OCI-LY7 (cell line): ENCODE results near the gene ABCC8.

Source experiments
- EZH2phosphoT487 ChIP-seq: fragments of 200-600 bp; sonication (generic); IDR thresholded peaks from 2 replicates; pipeline ENCODE4 v1.6.1; 2018; ENCODE audit warnings: low read depth, borderline replicate concordance, mild to moderate bottlenecking, mixed run types, antibody characterized with exemption, low read length, moderate library complexity, mixed read lengths
- TF ChIP-seq, protein P1 (sequence below): fragments of 200-600 bp; sonication (generic); conservative IDR thresholded peaks from 2 replicates; pipeline ENCODE4 v1.5.1; 2014; ENCODE audit warnings: mild to moderate bottlenecking, antibody characterized with exemption, low read length, moderate library complexity, mixed read lengths

DNA sequence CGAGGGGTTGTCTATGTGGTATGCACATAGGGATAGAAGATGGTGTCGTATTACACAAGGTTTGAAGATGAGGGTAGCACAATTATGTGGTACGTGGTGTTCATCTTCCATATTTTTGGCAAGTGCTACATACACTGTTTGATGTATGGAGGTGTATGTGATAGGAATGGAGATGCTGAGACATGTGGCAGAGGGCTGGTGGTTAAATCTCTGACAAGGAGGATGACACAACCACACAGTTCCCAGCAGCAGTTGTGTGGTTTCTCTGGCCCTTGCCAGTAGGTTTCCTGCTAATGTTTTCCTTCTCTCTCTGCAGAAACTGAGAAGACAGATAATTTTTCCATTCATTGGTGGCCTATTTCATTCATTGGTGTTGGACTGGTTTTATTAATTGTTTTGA is 108.1 kb downstream of the ABCC8 start:
- TF ChIP-seq, protein P1, sequence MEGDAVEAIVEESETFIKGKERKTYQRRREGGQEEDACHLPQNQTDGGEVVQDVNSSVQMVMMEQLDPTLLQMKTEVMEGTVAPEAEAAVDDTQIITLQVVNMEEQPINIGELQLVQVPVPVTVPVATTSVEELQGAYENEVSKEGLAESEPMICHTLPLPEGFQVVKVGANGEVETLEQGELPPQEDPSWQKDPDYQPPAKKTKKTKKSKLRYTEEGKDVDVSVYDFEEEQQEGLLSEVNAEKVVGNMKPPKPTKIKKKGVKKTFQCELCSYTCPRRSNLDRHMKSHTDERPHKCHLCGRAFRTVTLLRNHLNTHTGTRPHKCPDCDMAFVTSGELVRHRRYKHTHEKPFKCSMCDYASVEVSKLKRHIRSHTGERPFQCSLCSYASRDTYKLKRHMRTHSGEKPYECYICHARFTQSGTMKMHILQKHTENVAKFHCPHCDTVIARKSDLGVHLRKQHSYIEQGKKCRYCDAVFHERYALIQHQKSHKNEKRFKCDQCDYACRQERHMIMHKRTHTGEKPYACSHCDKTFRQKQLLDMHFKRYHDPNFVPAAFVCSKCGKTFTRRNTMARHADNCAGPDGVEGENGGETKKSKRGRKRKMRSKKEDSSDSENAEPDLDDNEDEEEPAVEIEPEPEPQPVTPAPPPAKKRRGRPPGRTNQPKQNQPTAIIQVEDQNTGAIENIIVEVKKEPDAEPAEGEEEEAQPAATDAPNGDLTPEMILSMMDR = no peak
- TF ChIP-seq EZH2phosphoT487 = no peak
